HG02970 (cell line): ENCODE results near the gene OR2A14.
"Not testable (repeated sequence)": the region's sequence is repeated elsewhere in the genome, so short reads cannot be mapped to it uniquely, and the experiment has no call there.

Experiments
- ATAC-seq: cut with Tn5 transposase; IDR thresholded peaks from one replicate; pipeline ENCODE4 v1.9.1; 2021; ENCODE audit warnings: mild to moderate bottlenecking, moderate library complexity, moderate number of reproducible peaks; ENCODE audit not compliant: unreplicated experiment, low FRiP score

The OR2A14 gene

GRCh38 chr7:144144426-144144825 is 21.4 kb downstream of the OR2A14 start:
- no peak for ATAC-seq

GRCh38 chr7:144148224-144148827 is 25.4 kb downstream of the OR2A14 start:
- no peak for ATAC-seq

- ATAC-seq: no peak
Measured at GRCh38 chr7:144158861-144159260, 35.9 kb downstream of the OR2A14 start.

GRCh38 chr7:144164784-144165183 is 41.8 kb downstream of the OR2A14 start:
- ATAC-seq: no peak

- not testable (repeated sequence) for ATAC-seq
Measured at GRCh38 chr7:144171594-144172350, 48.8 kb downstream of the OR2A14 start.

GRCh38 chr7:144174613-144175012 is 51.6 kb downstream of the OR2A14 start:
- no peak for ATAC-seq

GRCh38 chr7:144178380-144179164 is 55.6 kb downstream of the OR2A14 start:
- peak; percentile 90 for ATAC-seq

GRCh38 chr7:144179165-144179479 is 56.1 kb downstream of the OR2A14 start:
- not testable (repeated sequence) for ATAC-seq
